HepG2 (cell line): ENCODE data around the gene TMEM190. TPM values are rescaled to one million over a fixed set of nuclear protein-coding genes. Genes with fewer than 3 reads are reported as not detected.
"Not testable (repeated sequence)": the region's sequence is repeated elsewhere in the genome, so short reads cannot be mapped to it uniquely, and the experiment has no call there.

Experiments used
- ATAC-seq: fragments of 200-7000 bp; cut with Tn5 transposase; 3 replicates; pipeline ENCODE4 v1.9.1; 2020; ENCODE audit warnings: mild to moderate bottlenecking, moderate library complexity
- BruUV-seq: library from RNA; stranded (reverse); fragments of 400-500 nt; replicated peaks from 2 replicates; lab custom pipeline; 2021; lab: Mats Ljungman, UMichigan
- CTCF ChIA-PET: fragments of 300-600 bp; formaldehyde crosslinking; extraction: SDS; loops from one replicate; lab custom pipeline; 2021; ENCODE audit warnings: low total read pairs, inconsistent platforms, low intra/inter-chr PET ratio; lab: Yijun Ruan, JAX
- POLR2A ChIA-PET: fragments of 350-600 bp; sonication (Branson Sonifier 250); formaldehyde crosslinking; loops from one replicate; lab custom pipeline; 2020; ENCODE audit warnings: antibody characterized with exemption, inconsistent platforms; lab: Yijun Ruan, JAX
- DNase-seq: peaks from one replicate; pipeline ENCODE4 v3.0.0-alpha.2; 2015; ENCODE audit warnings: low spot score
- FAIRE-seq: peaks from 3 replicates; lab custom pipeline; 2011; peaks lifted over from hg19 to GRCh38; lab: Jason Lieb, UNC
- H2AFZ ChIP-seq: one replicate; pipeline ENCODE4 v1.6.1; 2011; ENCODE audit warnings: low read length, inconsistent platforms
- H3K27ac ChIP-seq: fragments of 300-600 bp; 3 replicates; pipeline ENCODE4 v1.8.0; 2011; ENCODE audit warnings: mixed run types, mild to moderate bottlenecking, mixed read lengths, low read length, inconsistent platforms; ENCODE audit not compliant: insufficient read depth; ENCODE audit errors: extremely low read length
- H3K27me3 ChIP-seq, 2 experiments: fragments of 200-600 bp in 1 of 2; 2 replicates in 1 of 2; 3 replicates in 1 of 2; pipeline versions ENCODE4 v1.6.0 to v1.8.0; 2011; ENCODE audit warnings: low read length in 2 of 2, mild to moderate bottlenecking in 2 of 2, moderate library complexity in 2 of 2, inconsistent platforms in 1 of 2; ENCODE audit not compliant: insufficient read depth in 2 of 2, control insufficient read depth in 1 of 2
- H3K36me3 ChIP-seq, 2 experiments: fragments of 200-600 bp in 1 of 2; replicated peaks in 1 of 2; 2 replicates in 1 of 2; 3 replicates in 1 of 2; pipeline versions ENCODE4 v1.5.1 to v1.8.0; 2011; ENCODE audit warnings: low read length in 2 of 2, inconsistent platforms in 1 of 2; ENCODE audit not compliant: insufficient read depth in 2 of 2, control insufficient read depth in 1 of 2
- H3K4me1 ChIP-seq: 2 replicates; pipeline ENCODE4 v1.5.1; 2012; ENCODE audit warnings: low read length, inconsistent platforms; ENCODE audit not compliant: insufficient read depth
- H3K4me2 ChIP-seq: 2 replicates; pipeline ENCODE4 v1.6.0; 2011; ENCODE audit warnings: low read depth, low read length, inconsistent platforms
- H3K4me3 ChIP-seq, 3 experiments: fragments of 200-600 bp in 1 of 3; sonication (generic), shearing (Covaris generic) in 1 of 3; replicated peaks in 1 of 3; 2 replicates each; pipeline ENCODE4 v1.5.1; 2011 to 2016; ENCODE audit warnings: low read length in 3 of 3, inconsistent platforms in 2 of 3, low read depth in 2 of 3, mild to moderate bottlenecking in 2 of 3, control low read depth in 1 of 3, mixed read lengths in 1 of 3; ENCODE audit not compliant: insufficient read depth in 1 of 3
- H3K79me2 ChIP-seq: one replicate; pipeline ENCODE4 v1.6.1; 2011; ENCODE audit warnings: low read length, inconsistent platforms; ENCODE audit not compliant: insufficient read depth
- H3K9ac ChIP-seq: 2 replicates; pipeline ENCODE4 v1.6.0; 2011; ENCODE audit warnings: mild to moderate bottlenecking, low read depth, low read length, inconsistent platforms; ENCODE audit not compliant: insufficient read depth
- H3K9me3 ChIP-seq: 2 replicates; pipeline ENCODE4 v1.5.1; 2012; ENCODE audit warnings: mild to moderate bottlenecking, low read length
- H4K20me1 ChIP-seq: 2 replicates; pipeline ENCODE4 v1.6.0; 2011; ENCODE audit warnings: inconsistent platforms, mild to moderate bottlenecking, low read length, moderate library complexity; ENCODE audit not compliant: insufficient read depth
- AGO2 ChIP-seq: fragments of 200-400 bp; formaldehyde crosslinking; optimal IDR thresholded peaks from 2 replicates; pipeline ENCODE3; 2017; ENCODE audit warnings: mild to moderate bottlenecking, low read depth, low read length, moderate library complexity
- CREB1 ChIP-seq, 2 experiments: fragments of 450-650 bp in 1 of 2; IDR thresholded peaks; 2 replicates each; pipeline ENCODE4 v1.6.1; 2016 to 2017; ENCODE audit warnings: control low read depth in 1 of 2, mild to moderate bottlenecking in 1 of 2, missing compliant biosample characterization in 1 of 2, missing genetic modification characterization in 1 of 2
- PHF21A ChIP-seq: sonication (generic); formaldehyde crosslinking; IDR thresholded peaks from 2 replicates; pipeline ENCODE4 v1.5.0; 2020; ENCODE audit warnings: mild to moderate bottlenecking, missing genetic modification reagents
- RBFOX2 ChIP-seq: fragments of 200-400 bp; formaldehyde crosslinking; IDR thresholded peaks from 2 replicates; pipeline ENCODE4 v1.6.1; 2017; ENCODE audit warnings: low read depth, mild to moderate bottlenecking, low read length
- ZNF549 ChIP-seq: sonication (generic); formaldehyde crosslinking; IDR thresholded peaks from 2 replicates; pipeline ENCODE4 v1.5.0; 2020; ENCODE audit warnings: missing genetic modification reagents
- WGBS: methylation state at CpG from one replicate; pipeline ENCODE4 v1.1.6; 2017; ENCODE audit warnings: low lambda C conversion rate; 5-methylcytosine and 5-hydroxymethylcytosine counted together
- in situ Hi-C: cut with HindIII; loops from 2 replicates; pipeline ENCODE4 v1.10.0; 2017; ENCODE audit warnings: low pct_unique_long_range_greater_than_20kb; ENCODE audit not compliant: extremely low pct_ligation_motif_present
- intact Hi-C: fragments of 100-400 bp; cut with micrococcal nuclease; formaldehyde crosslinking; loops from one replicate; pipeline ENCODE4 v1.10.0; 2022; ENCODE audit not compliant: unreplicated experiment
- polyA plus RNA-seq, 8 experiments: library from polyadenylated mRNA; depleted of rRNA in 3 of 8; stranded (reverse) in 7 of 8; unstranded in 1 of 8; fragments of >200 nt; fragmentation: Illumina TruSeq in 4 of 8; extraction: Trizol in 4 of 8; gene quantifications; 2 replicates each; pipeline versions ENCODE4 v1.2.1 to v1.2.3, GENCODE V29; 2011 to 2016; ENCODE audit warnings: low read depth in 4 of 8, missing spikeins in 1 of 8, mixed read lengths in 1 of 8; ENCODE audit not compliant: insufficient read depth in 1 of 8
- total RNA-seq, 5 experiments: library from RNA; depleted of rRNA; stranded (reverse); fragments of >200 nt; fragmentation: Illumina TruSeq; extraction: Trizol; gene quantifications; 2 replicates each; pipeline ENCODE4 v1.2.3, GENCODE V29; 2016; ENCODE audit warnings: low read depth in 1 of 5

Gene TMEM190
- total and polyA plus RNA-seq, 2 of the 13 experiments (the other 11 are each of a cell fraction or from before 2014, with no cell fraction given): 0.35 to 0.83 TPM

- TF ChIP-seq CREB1 (IDR thresholded peaks at IDR 0.05) (no peak), CREB1 (CRISPR knock-in tag; IDR thresholded peaks at IDR 0.05) (no peak)
These were observed 23.9 kb downstream of the TMEM190 start (continued) for GRCh38 chr19:55400281-55401087.

GRCh38 chr19:55401390-55401789 lies 24.8 kb downstream of the TMEM190 start:
- POLR2A ChIA-PET, H3K27me3 ChIP-seq, in situ Hi-C loops, DNase-seq, ATAC-seq, H4K20me1 ChIP-seq, H3K4me2 ChIP-seq, FAIRE-seq, intact Hi-C loops, H3K9ac ChIP-seq, H3K9me3 ChIP-seq, H3K27ac ChIP-seq, BruUV-seq, H3K4me3 ChIP-seq, CTCF ChIA-PET, H2AFZ ChIP-seq: not testable (repeated sequence)
- Histone ChIP-seq H3K4me1 (peaks cover 11% of the 10 kb centered on the region), H3K79me2 (peaks cover 10% of the 10 kb centered on the region), H3K36me3 (peaks cover 9 to 26% of the 10 kb centered on the region in 2 experiments; a peak in 4 of 5 replicates)
- TF ChIP-seq AGO2 (peak; percentile 39), RBFOX2 (0 out of 2 replicates have a peak, but pooled peaks have one; percentile 43)
- WGBS: 96% methylated on average over 14 of the region's 28 CpGs

GRCh38 chr19:55402509-55402908 lies 25.9 kb downstream of the TMEM190 start:
- H3K79me2 ChIP-seq: peaks cover 16% of the 10 kb centered on the region
- H2AFZ ChIP-seq: no peak overlapping the region
- ATAC-seq: no peak
- H3K9ac ChIP-seq: no peak overlapping the region
- H3K36me3 ChIP-seq: peaks cover 9 to 26% of the 10 kb centered on the region in 2 experiments; a peak in 4 of 5 replicates
- intact Hi-C loops: no loop called here
- ChIA-PET CTCF (no interaction called here), POLR2A (no interaction called here)
- BruUV-seq: no TSS peak
- no peak for TF ChIP-seq ZNF549
- TF ChIP-seq PHF21A (CRISPR knock-in tag): no peak
- TF ChIP-seq RBFOX2: 0 out of 2 replicates have a peak, but pooled peaks have one; percentile 24
- 89% methylated on average over 1 of the region's 2 CpGs for WGBS
- H3K9me3 ChIP-seq: no peaks in the 10 kb centered on the region
- in situ Hi-C loops: no loop called here
- H3K4me2 ChIP-seq: no peak overlapping the region
- H3K27ac ChIP-seq: no peak overlapping the region
- no peaks in the 10 kb centered on the region for H4K20me1 ChIP-seq
- H3K27me3 ChIP-seq: no peaks in the 10 kb centered on the region
- peaks cover 16% of the 10 kb centered on the region for H3K4me1 ChIP-seq
- DNase-seq: no peak
- no peak for FAIRE-seq
- H3K4me3 ChIP-seq: no peak overlapping the region
